Measurements from ENCODE around the gene SLC38A9.
"Not testable (repeated sequence)": the region's sequence is repeated elsewhere in the genome, so short reads cannot be mapped to it uniquely, and the experiment has no call there.

Gene SLC38A9

GRCh38 chr5:55613112-55613868 lies 98.8 kb downstream of the SLC38A9 start:
- H3K27ac Mint-ChIP-seq (ENCODE audit: low read depth) = no peak overlapping the region
- no peaks in the 10 kb centered on the region for H3K36me3 Mint-ChIP-seq (ENCODE audit: insufficient read depth)
- no peaks in the 10 kb centered on the region for H3K4me1 Mint-ChIP-seq
- H3K27me3 Mint-ChIP-seq = no peaks in the 10 kb centered on the region
- DNase-seq (ENCODE audit: low spot score in 2 of 2) (no peak), ATAC-seq (replicated peaks; ENCODE audit: extremely low read depth, poor library complexity, severe bottlenecking) (no peak)
- H3K9me3 Mint-ChIP-seq = no peaks in the 10 kb centered on the region
- H3K4me3 Mint-ChIP-seq = no peak overlapping the region

- Mint-ChIP-seq H3K4me3 (no peak overlapping the region), H3K4me1 (no peaks in the 10 kb centered on the region), H3K27me3 (no peaks in the 10 kb centered on the region), H3K9me3 (no peaks in the 10 kb centered on the region), H3K36me3 (ENCODE audit: insufficient read depth) (peaks cover 1% of the 10 kb centered on the region), H3K27ac (ENCODE audit: low read depth) (no peak overlapping the region)
- DNase-seq (ENCODE audit: low spot score in 2 of 2) = no peak
- ATAC-seq (replicated peaks; ENCODE audit: extremely low read depth, poor library complexity, severe bottlenecking) = no peak
Measured at GRCh38 chr5:55610542-55610941, 101.6 kb downstream of the SLC38A9 start.

GRCh38 chr5:55609413-55609812 lies 102.7 kb downstream of the SLC38A9 start:
- Mint-ChIP-seq H3K27me3 (no peaks in the 10 kb centered on the region), H3K9me3 (no peaks in the 10 kb centered on the region), H3K4me1 (no peaks in the 10 kb centered on the region), H3K27ac (ENCODE audit: low read depth) (no peak overlapping the region), H3K4me3 (no peak overlapping the region), H3K36me3 (ENCODE audit: insufficient read depth) (peaks cover 1% of the 10 kb centered on the region)
- ATAC-seq (replicated peaks; ENCODE audit: extremely low read depth, poor library complexity, severe bottlenecking) (no peak), DNase-seq (ENCODE audit: low spot score in 2 of 2) (no peak)

- Mint-ChIP-seq H3K4me1 (no peaks in the 10 kb centered on the region), H3K27ac (ENCODE audit: low read depth) (no peak overlapping the region), H3K9me3 (no peaks in the 10 kb centered on the region), H3K36me3 (ENCODE audit: insufficient read depth) (peaks cover 1% of the 10 kb centered on the region), H3K27me3 (no peaks in the 10 kb centered on the region), H3K4me3 (no peak overlapping the region)
- DNase-seq (ENCODE audit: low spot score in 2 of 2) (no peak), ATAC-seq (replicated peaks; ENCODE audit: extremely low read depth, poor library complexity, severe bottlenecking) (no peak)
Measured at GRCh38 chr5:55608595-55609349, 103.4 kb downstream of the SLC38A9 start.

GRCh38 chr5:55607309-55607708 lies 104.8 kb downstream of the SLC38A9 start:
- ATAC-seq (replicated peaks; ENCODE audit: extremely low read depth, poor library complexity, severe bottlenecking); H3K27ac Mint-ChIP-seq (ENCODE audit: low read depth); H3K27me3 Mint-ChIP-seq; H3K9me3 Mint-ChIP-seq; H3K4me3 Mint-ChIP-seq; DNase-seq (ENCODE audit: low spot score in 2 of 2); H3K36me3 Mint-ChIP-seq (ENCODE audit: insufficient read depth); H3K4me1 Mint-ChIP-seq: not testable (repeated sequence)

- H3K9me3 Mint-ChIP-seq = no peaks in the 10 kb centered on the region
- H3K4me1 Mint-ChIP-seq = peaks cover 6% of the 10 kb centered on the region
- no peak overlapping the region for H3K27ac Mint-ChIP-seq (ENCODE audit: low read depth)
- ATAC-seq (replicated peaks; ENCODE audit: extremely low read depth, poor library complexity, severe bottlenecking) (no peak), DNase-seq (ENCODE audit: low spot score in 2 of 2) (no peak)
- peaks cover 4% of the 10 kb centered on the region for H3K36me3 Mint-ChIP-seq (ENCODE audit: insufficient read depth)
- H3K4me3 Mint-ChIP-seq = no peak overlapping the region
- H3K27me3 Mint-ChIP-seq = peaks cover 3% of the 10 kb centered on the region
Measured at GRCh38 chr5:55604611-55605067, 107.5 kb downstream of the SLC38A9 start.

- ATAC-seq (replicated peaks; ENCODE audit: extremely low read depth, poor library complexity, severe bottlenecking) = no peak
- Mint-ChIP-seq H3K4me3 (no peak overlapping the region), H3K9me3 (no peaks in the 10 kb centered on the region), H3K27ac (ENCODE audit: low read depth) (no peak overlapping the region), H3K27me3 (peaks cover 10% of the 10 kb centered on the region), H3K36me3 (ENCODE audit: insufficient read depth) (peaks cover 4% of the 10 kb centered on the region), H3K4me1 (peaks cover 6% of the 10 kb centered on the region)
- DNase-seq (ENCODE audit: low spot score in 2 of 2) = no peak
Measured at GRCh38 chr5:55603922-55604321, 108.2 kb downstream of the SLC38A9 start.

- Mint-ChIP-seq H3K27me3 (peaks cover 14% of the 10 kb centered on the region), H3K36me3 (ENCODE audit: insufficient read depth) (peaks cover 4% of the 10 kb centered on the region), H3K4me1 (peaks cover 6% of the 10 kb centered on the region), H3K9me3 (no peaks in the 10 kb centered on the region), H3K4me3 (no peak overlapping the region), H3K27ac (ENCODE audit: low read depth) (no peak overlapping the region)
- ATAC-seq (replicated peaks; ENCODE audit: extremely low read depth, poor library complexity, severe bottlenecking) = no peak
- DNase-seq (ENCODE audit: low spot score in 2 of 2) = no peak
Measured at GRCh38 chr5:55601628-55602027, 110.5 kb downstream of the SLC38A9 start.

- no peak overlapping the region for H3K27ac Mint-ChIP-seq (ENCODE audit: low read depth)
- H3K4me3 Mint-ChIP-seq = no peak overlapping the region
- ATAC-seq (replicated peaks; ENCODE audit: extremely low read depth, poor library complexity, severe bottlenecking) (no peak), DNase-seq (ENCODE audit: low spot score in 2 of 2) (no peak)
- H3K36me3 Mint-ChIP-seq (ENCODE audit: insufficient read depth) = peaks cover 3% of the 10 kb centered on the region
- H3K9me3 Mint-ChIP-seq = no peaks in the 10 kb centered on the region
- H3K27me3 Mint-ChIP-seq = peaks cover 14% of the 10 kb centered on the region
- peaks cover 6% of the 10 kb centered on the region for H3K4me1 Mint-ChIP-seq
Measured at GRCh38 chr5:55601204-55601618, 110.9 kb downstream of the SLC38A9 start.

GRCh38 chr5:55600497-55601203 lies 111.5 kb downstream of the SLC38A9 start:
- DNase-seq (ENCODE audit: low spot score in 2 of 2) = no peak
- no peak for ATAC-seq (replicated peaks; ENCODE audit: extremely low read depth, poor library complexity, severe bottlenecking)
- Mint-ChIP-seq H3K36me3 (ENCODE audit: insufficient read depth) (peaks cover 3% of the 10 kb centered on the region), H3K4me1 (peaks cover 6% of the 10 kb centered on the region), H3K27ac (ENCODE audit: low read depth) (no peak overlapping the region), H3K4me3 (no peak overlapping the region), H3K27me3 (peaks cover 14% of the 10 kb centered on the region), H3K9me3 (no peaks in the 10 kb centered on the region)

GRCh38 chr5:55600086-55600485 lies 112.0 kb downstream of the SLC38A9 start:
- no peak for ATAC-seq (replicated peaks; ENCODE audit: extremely low read depth, poor library complexity, severe bottlenecking)
- no peak overlapping the region for H3K4me3 Mint-ChIP-seq
- H3K9me3 Mint-ChIP-seq = no peaks in the 10 kb centered on the region

GRCh38 chr5:55599148-55600050 lies 112.7 kb downstream of the SLC38A9 start:
- H3K27ac Mint-ChIP-seq (ENCODE audit: low read depth) = no peak overlapping the region
- peaks cover 3% of the 10 kb centered on the region for H3K36me3 Mint-ChIP-seq (ENCODE audit: insufficient read depth)
- ATAC-seq (replicated peaks; ENCODE audit: extremely low read depth, poor library complexity, severe bottlenecking) = no peak
- peaks cover 19% of the 10 kb centered on the region for H3K27me3 Mint-ChIP-seq
- H3K9me3 Mint-ChIP-seq = no peaks in the 10 kb centered on the region
- no peak for DNase-seq (ENCODE audit: low spot score in 2 of 2)
- peaks cover 6% of the 10 kb centered on the region for H3K4me1 Mint-ChIP-seq
- H3K4me3 Mint-ChIP-seq = no peak overlapping the region

More at GRCh38 chr5:55600086-55600485, 112.0 kb downstream of the SLC38A9 start:
- DNase-seq (ENCODE audit: low spot score in 2 of 2) = no peak
- H3K27ac Mint-ChIP-seq (ENCODE audit: low read depth) = no peak overlapping the region
- H3K4me1 Mint-ChIP-seq = peaks cover 6% of the 10 kb centered on the region
- H3K36me3 Mint-ChIP-seq (ENCODE audit: insufficient read depth) = peaks cover 3% of the 10 kb centered on the region
- peaks cover 14% of the 10 kb centered on the region for H3K27me3 Mint-ChIP-seq
